ENCODE results near the gene CEP128. TPM values are rescaled to one million over a fixed set of nuclear protein-coding genes. Genes with fewer than 3 reads are reported as not detected.

The CEP128 gene
- total RNA-seq, 2 experiments from 2014 or later: 24.7 to 26.0 TPM

- Mint-ChIP-seq H3K4me1 (no peaks in the 10 kb centered on the region), H3K4me3 (no peak overlapping the region), H3K27me3 (no peaks in the 10 kb centered on the region), H3K27ac (no peak overlapping the region), H3K9me3 (no peaks in the 10 kb centered on the region), H3K36me3 (ENCODE audit: low read depth) (no peaks in the 10 kb centered on the region)
- DNase-seq: no peak
- ChIA-PET CTCF (no interaction called here), POLR2A (no interaction called here)
Measured at GRCh38 chr14:80554139-80554538, 387.4 kb downstream of the CEP128 start.

- H3K36me3 Mint-ChIP-seq (ENCODE audit: low read depth): no peaks in the 10 kb centered on the region
- H3K27me3 Mint-ChIP-seq: no peaks in the 10 kb centered on the region
- H3K9me3 Mint-ChIP-seq: no peaks in the 10 kb centered on the region
- CTCF ChIA-PET: no interaction called here
- no peak overlapping the region for H3K27ac Mint-ChIP-seq
- no peak overlapping the region for H3K4me3 Mint-ChIP-seq
- no peak for DNase-seq
- POLR2A ChIA-PET: no interaction called here
- peaks cover 3% of the 10 kb centered on the region for H3K4me1 Mint-ChIP-seq
Measured at GRCh38 chr14:80549141-80549540, 392.4 kb downstream of the CEP128 start.

GRCh38 chr14:80545935-80546854 lies 395.3 kb downstream of the CEP128 start:
- no peaks in the 10 kb centered on the region for H3K36me3 Mint-ChIP-seq (ENCODE audit: low read depth)
- no peaks in the 10 kb centered on the region for H3K27me3 Mint-ChIP-seq
- H3K27ac Mint-ChIP-seq: no peak overlapping the region
- ChIA-PET POLR2A (no interaction called here), CTCF (no interaction called here)
- DNase-seq: no peak
- peaks cover 3% of the 10 kb centered on the region for H3K9me3 Mint-ChIP-seq
- peaks cover 3% of the 10 kb centered on the region for H3K4me1 Mint-ChIP-seq
- H3K4me3 Mint-ChIP-seq: no peak overlapping the region

- Mint-ChIP-seq H3K27ac (no peak overlapping the region), H3K27me3 (no peaks in the 10 kb centered on the region), H3K9me3 (peaks cover 10% of the 10 kb centered on the region), H3K4me3 (no peak overlapping the region), H3K4me1 (peaks cover 3% of the 10 kb centered on the region), H3K36me3 (ENCODE audit: low read depth) (peaks cover 2% of the 10 kb centered on the region)
- DNase-seq: no peak
- ChIA-PET CTCF (no interaction called here), POLR2A (no interaction called here)
Measured at GRCh38 chr14:80544366-80544765, 397.2 kb downstream of the CEP128 start.

- H3K36me3 Mint-ChIP-seq (ENCODE audit: low read depth): peaks cover 2% of the 10 kb centered on the region
- peaks cover 3% of the 10 kb centered on the region for H3K4me1 Mint-ChIP-seq
- DNase-seq: no peak
- no peak overlapping the region for H3K4me3 Mint-ChIP-seq
- no peaks in the 10 kb centered on the region for H3K27me3 Mint-ChIP-seq
- ChIA-PET POLR2A (no interaction called here), CTCF (no interaction called here)
- H3K9me3 Mint-ChIP-seq: peaks cover 10% of the 10 kb centered on the region
- H3K27ac Mint-ChIP-seq: no peak overlapping the region
Measured at GRCh38 chr14:80543211-80543610, 398.3 kb downstream of the CEP128 start.

- peaks cover 2% of the 10 kb centered on the region for H3K36me3 Mint-ChIP-seq (ENCODE audit: low read depth)
- DNase-seq: no peak
- H3K9me3 Mint-ChIP-seq: peaks cover 10% of the 10 kb centered on the region
- H3K27me3 Mint-ChIP-seq: no peaks in the 10 kb centered on the region
- H3K4me1 Mint-ChIP-seq: no peaks in the 10 kb centered on the region
- no peak overlapping the region for H3K4me3 Mint-ChIP-seq
- POLR2A ChIA-PET: no interaction called here
- no peak overlapping the region for H3K27ac Mint-ChIP-seq
- CTCF ChIA-PET: no interaction called here
Measured at GRCh38 chr14:80538633-80539375, 402.7 kb downstream of the CEP128 start.

GRCh38 chr14:80537626-80538025 lies 403.9 kb downstream of the CEP128 start:
- no peak overlapping the region for H3K4me3 Mint-ChIP-seq
- ChIA-PET CTCF (no interaction called here), POLR2A (no interaction called here)
- no peak for DNase-seq
- peaks cover 2% of the 10 kb centered on the region for H3K36me3 Mint-ChIP-seq (ENCODE audit: low read depth)
- no peaks in the 10 kb centered on the region for H3K27me3 Mint-ChIP-seq
- H3K27ac Mint-ChIP-seq: no peak overlapping the region
- no peaks in the 10 kb centered on the region for H3K4me1 Mint-ChIP-seq
- peaks cover 10% of the 10 kb centered on the region for H3K9me3 Mint-ChIP-seq

GRCh38 chr14:80536456-80536855 lies 405.1 kb downstream of the CEP128 start:
- peaks cover 2% of the 10 kb centered on the region for H3K36me3 Mint-ChIP-seq (ENCODE audit: low read depth)
- no peak for DNase-seq
- H3K9me3 Mint-ChIP-seq: peaks cover 7% of the 10 kb centered on the region
- H3K27me3 Mint-ChIP-seq: no peaks in the 10 kb centered on the region
- ChIA-PET POLR2A (no interaction called here), CTCF (no interaction called here)
- no peaks in the 10 kb centered on the region for H3K4me1 Mint-ChIP-seq
- no peak overlapping the region for H3K4me3 Mint-ChIP-seq
- no peak overlapping the region for H3K27ac Mint-ChIP-seq

GRCh38 chr14:80535171-80535570 lies 406.4 kb downstream of the CEP128 start:
- Mint-ChIP-seq H3K27ac (no peak overlapping the region), H3K36me3 (ENCODE audit: low read depth) (peaks cover 4% of the 10 kb centered on the region), H3K4me1 (no peaks in the 10 kb centered on the region), H3K27me3 (no peaks in the 10 kb centered on the region), H3K9me3 (peaks cover 2% of the 10 kb centered on the region), H3K4me3 (no peak overlapping the region)
- ChIA-PET POLR2A (no interaction called here), CTCF (interaction anchor here (0.6 to 0.7 kb wide), 2 partner anchors 182 to 982 kb away, joined by 3 to 4 read pairs; no protein-coding TSS in a partner anchor)
- DNase-seq: no peak

GRCh38 chr14:80523518-80524117 lies 417.9 kb downstream of the CEP128 start:
- no peak overlapping the region for H3K27ac Mint-ChIP-seq
- peaks cover 1% of the 10 kb centered on the region for H3K4me1 Mint-ChIP-seq
- ChIA-PET CTCF (interaction anchor here (0.7 kb wide), 1 partner anchor 18 kb away, joined by 3 read pairs; no protein-coding TSS in a partner anchor), POLR2A (no interaction called here)
- peaks cover 17% of the 10 kb centered on the region for H3K36me3 Mint-ChIP-seq (ENCODE audit: low read depth)
- DNase-seq: no peak
- H3K9me3 Mint-ChIP-seq: no peaks in the 10 kb centered on the region
- H3K27me3 Mint-ChIP-seq: no peaks in the 10 kb centered on the region
- H3K4me3 Mint-ChIP-seq: no peak overlapping the region

GRCh38 chr14:80522936-80523335 lies 418.6 kb downstream of the CEP128 start:
- H3K36me3 Mint-ChIP-seq (ENCODE audit: low read depth): peaks cover 17% of the 10 kb centered on the region
- no peak overlapping the region for H3K4me3 Mint-ChIP-seq
- CTCF ChIA-PET: no interaction called here
- no peaks in the 10 kb centered on the region for H3K27me3 Mint-ChIP-seq
- no peak for DNase-seq
- no peak overlapping the region for H3K27ac Mint-ChIP-seq
- POLR2A ChIA-PET: no interaction called here
- H3K9me3 Mint-ChIP-seq: no peaks in the 10 kb centered on the region
- H3K4me1 Mint-ChIP-seq: peaks cover 1% of the 10 kb centered on the region

- Mint-ChIP-seq H3K27me3 (no peaks in the 10 kb centered on the region), H3K36me3 (ENCODE audit: low read depth) (peaks cover 21% of the 10 kb centered on the region), H3K4me3 (no peak overlapping the region), H3K9me3 (peaks cover 2% of the 10 kb centered on the region), H3K4me1 (peaks cover 1% of the 10 kb centered on the region), H3K27ac (no peak overlapping the region)
- CTCF ChIA-PET: no interaction called here
- DNase-seq: no peak
- POLR2A ChIA-PET: no interaction called here
Measured at GRCh38 chr14:80522411-80522810, 419.1 kb downstream of the CEP128 start.

GRCh38 chr14:80521456-80521855 lies 420.1 kb downstream of the CEP128 start:
- H3K36me3 Mint-ChIP-seq (ENCODE audit: low read depth): peaks cover 25% of the 10 kb centered on the region
- CTCF ChIA-PET: no interaction called here
- H3K4me3 Mint-ChIP-seq: no peak overlapping the region
- peaks cover 2% of the 10 kb centered on the region for H3K9me3 Mint-ChIP-seq
- H3K27ac Mint-ChIP-seq: no peak overlapping the region
- peaks cover 1% of the 10 kb centered on the region for H3K4me1 Mint-ChIP-seq
- POLR2A ChIA-PET: no interaction called here
- no peaks in the 10 kb centered on the region for H3K27me3 Mint-ChIP-seq
- DNase-seq: no peak
